HG02943 (cell line): ENCODE measurements around the gene ERP44.
"Not testable (repeated sequence)": the region's sequence is repeated elsewhere in the genome, so short reads cannot be mapped to it uniquely, and the experiment has no call there.

Source experiments
- ATAC-seq: cut with Tn5 transposase; IDR thresholded peaks from one replicate; pipeline ENCODE4 v1.9.1; 2021; ENCODE audit warnings: mild to moderate bottlenecking, low read depth, moderate library complexity; ENCODE audit not compliant: unreplicated experiment

ERP44 gene

DNA sequence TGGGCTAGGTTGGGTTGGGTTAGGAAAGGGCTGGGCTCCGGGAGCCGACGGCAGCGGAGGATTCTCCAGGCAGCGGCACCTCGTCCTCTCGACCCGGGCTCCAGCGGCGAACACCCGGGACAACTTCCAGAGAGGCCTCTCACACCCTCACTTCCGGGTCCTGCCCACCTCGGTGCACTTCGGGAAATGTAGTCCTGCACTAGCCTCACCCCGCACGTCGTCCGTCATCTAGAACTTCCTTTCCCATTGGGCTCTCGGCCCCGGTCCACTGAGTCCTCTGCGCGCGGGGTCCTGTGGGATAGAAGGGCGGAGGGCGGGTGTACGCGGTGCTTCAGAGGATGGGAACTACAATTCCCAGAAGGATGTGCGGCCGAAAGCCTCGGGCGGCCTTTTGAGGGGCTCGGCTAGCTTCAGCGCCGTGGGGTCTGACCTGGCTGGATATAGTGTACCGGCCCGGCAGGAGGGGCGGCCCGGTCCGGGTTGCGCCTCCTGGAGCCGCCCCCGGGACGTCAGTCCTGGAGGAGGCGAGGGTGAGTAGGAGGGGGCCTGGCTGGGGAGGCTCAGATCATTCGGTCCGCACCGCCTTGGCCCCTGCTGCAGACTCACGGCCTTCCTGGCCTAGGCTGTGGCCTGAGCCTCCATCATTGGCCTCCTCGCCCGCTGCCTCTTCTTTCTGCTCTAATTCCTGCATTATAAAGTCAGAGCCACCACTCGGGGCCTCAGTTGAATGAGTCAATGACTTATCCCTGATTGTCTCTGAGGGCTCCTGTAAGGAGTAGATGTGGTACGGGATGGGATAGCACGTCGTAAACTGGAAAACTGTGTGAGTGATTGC lies at the start of gene ERP44, which contains the start of gene INVS:
Gene ERP44 (minus strand): TSS at position 114 of the 835 bp plus-strand sequence. CDS start 160 bp downstream, outside the sequence.
Gene INVS (plus strand): TSS at position 357 of the 835 bp plus-strand sequence. CDS start 5,279 bp downstream, outside the sequence.
- ATAC-seq: peak; percentile 98

GRCh38 chr9:100145976-100146375 lies 47.2 kb upstream of the ERP44 start:
- ATAC-seq: not testable (repeated sequence)

DNA sequence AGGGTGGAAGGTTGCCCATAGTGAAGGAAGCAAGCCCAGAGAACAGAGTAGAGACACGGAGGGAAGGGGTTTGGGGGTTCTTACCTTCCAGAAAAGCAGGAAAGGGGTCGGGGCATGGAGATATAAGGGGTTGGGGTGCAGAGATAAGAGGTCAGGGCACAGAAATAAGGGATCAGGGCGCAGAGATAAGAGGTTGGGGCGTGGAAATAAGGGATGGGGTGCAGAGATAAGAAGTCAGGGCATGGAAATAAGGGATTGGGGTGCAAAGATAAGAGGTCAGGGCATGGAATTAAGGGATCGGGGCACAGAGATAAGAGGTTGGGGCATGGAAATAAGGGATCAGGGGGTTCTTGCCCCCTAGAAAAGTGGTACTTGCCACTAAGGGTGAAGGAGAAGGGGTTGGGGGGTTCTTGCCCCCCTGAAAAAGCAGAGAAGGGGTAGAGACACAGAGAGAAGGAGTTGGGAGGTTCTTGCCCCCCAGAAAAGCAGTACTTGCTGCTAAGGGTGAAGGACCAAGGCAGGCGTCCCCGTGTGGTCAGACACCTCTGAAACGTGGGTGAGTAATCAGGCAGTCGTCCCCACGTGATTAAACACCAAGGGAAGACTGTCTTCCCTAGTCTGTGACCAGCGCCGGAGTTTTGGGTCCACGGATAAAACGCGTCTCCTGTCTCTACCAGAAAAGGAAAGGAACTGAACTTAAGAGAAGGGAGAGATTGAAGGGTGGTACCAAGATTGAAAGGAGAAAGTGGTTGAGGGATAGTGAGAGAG lies 46.6 kb upstream of the ERP44 start:
- ATAC-seq: not testable (repeated sequence)

- ATAC-seq: not testable (repeated sequence)
Measured at GRCh38 chr9:100141862-100142261, 43.1 kb upstream of the ERP44 start.

DNA sequence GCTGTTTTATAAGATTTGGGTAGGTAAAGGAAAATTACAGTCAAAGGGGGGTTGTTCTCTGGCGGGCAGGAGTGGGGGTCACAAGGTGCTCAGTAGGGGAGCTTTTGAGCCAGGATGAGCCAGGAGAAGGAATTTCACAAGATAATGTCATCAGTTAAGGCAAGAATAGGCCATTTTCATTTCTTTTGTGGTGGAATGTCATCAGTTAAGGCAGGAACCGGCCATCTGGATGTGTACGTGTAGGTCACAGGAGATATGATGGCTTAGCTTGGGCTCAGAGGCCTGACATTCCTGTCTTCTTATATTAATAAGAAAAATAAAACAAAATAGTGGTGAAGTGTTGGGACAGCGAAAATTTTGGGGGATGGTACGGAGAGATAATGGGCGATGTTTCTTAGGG lies 41.5 kb upstream of the ERP44 start:
- not testable (repeated sequence) for ATAC-seq

DNA sequence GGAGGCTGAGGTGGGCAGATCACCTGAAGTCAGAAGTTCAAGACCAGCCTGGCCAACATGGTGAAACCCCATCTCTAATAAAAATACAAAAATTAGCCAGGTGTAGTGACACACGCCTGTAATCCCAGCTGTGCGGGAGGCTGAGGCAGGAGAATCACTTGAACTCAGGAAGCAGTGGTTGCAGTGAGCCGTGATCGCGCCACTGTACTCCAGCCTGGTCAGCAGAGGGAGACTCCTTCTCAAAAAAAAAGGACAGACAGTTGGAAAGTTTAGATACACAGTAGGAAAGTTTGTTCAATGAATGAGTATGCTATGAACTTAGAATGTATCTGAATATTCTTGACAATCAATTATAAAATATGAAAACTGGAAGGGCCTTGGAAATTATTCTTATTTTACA lies 38.0 kb upstream of the ERP44 start:
- ATAC-seq: not testable (repeated sequence)

GRCh38 chr9:100134731-100135130 lies 35.9 kb upstream of the ERP44 start:
- no peak for ATAC-seq

- no peak for ATAC-seq
Measured at GRCh38 chr9:100131875-100132430, 33.2 kb upstream of the ERP44 start.

DNA sequence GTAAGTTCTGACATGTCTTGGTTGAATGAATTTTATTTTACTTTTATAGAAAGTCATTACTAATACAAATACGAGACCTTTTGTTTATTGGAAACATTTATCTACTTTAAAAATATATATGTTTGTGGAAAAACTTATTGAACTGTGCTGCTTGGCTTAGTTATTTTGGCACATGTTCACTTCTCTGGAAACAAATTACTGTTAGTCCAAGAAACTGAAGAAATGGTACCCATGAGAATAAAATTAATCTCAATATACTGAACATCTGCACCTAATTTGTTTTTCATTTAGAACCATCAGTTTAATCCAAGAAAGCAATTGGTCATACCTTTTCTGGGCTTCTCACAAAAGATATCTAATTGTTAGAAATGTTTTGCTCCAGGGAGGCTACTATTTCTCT lies 32.4 kb upstream of the ERP44 start:
- no peak for ATAC-seq

DNA sequence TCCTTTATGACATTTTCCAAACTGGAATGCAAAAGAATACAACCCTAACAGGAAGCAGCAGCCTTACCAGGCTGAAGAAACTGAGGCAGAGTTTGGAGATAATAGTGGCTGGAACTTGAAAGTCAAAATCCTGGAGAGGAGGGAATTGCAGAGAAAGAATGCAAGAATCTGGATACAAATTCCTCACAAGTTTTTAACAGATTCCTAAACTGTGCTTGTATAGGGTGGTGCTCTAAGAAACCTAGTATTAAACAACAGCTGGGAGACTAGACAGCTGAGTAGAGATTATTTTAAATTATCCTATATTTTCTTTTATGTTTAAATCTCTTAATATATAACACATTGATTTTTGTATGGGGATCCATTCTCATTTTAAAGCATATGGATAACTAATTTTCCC lies 31.0 kb upstream of the ERP44 start:
- ATAC-seq: no peak

DNA sequence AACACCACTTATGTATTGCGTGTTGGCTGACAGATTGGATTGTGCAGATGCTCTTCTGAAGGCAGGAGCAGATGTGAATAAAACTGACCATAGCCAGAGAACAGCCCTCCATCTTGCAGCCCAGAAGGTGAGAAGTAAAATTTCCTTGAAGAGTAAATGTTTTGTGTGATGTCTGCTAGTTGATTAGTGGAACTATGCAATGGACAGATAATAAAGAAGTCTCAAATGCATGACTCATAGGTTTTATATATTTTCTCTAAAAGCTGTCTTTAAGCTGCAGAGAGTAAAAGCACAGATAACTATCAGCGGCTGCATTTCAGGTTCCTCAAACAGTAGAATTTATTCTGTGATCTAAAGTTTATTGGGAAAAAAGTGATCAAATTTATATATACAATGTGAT lies 27.6 kb upstream of the ERP44 start:
- ATAC-seq: no peak

GRCh38 chr9:100125910-100126309 lies 27.1 kb upstream of the ERP44 start:
- no peak for ATAC-seq

GRCh38 chr9:100125236-100125635 lies 26.4 kb upstream of the ERP44 start:
- no peak for ATAC-seq

DNA sequence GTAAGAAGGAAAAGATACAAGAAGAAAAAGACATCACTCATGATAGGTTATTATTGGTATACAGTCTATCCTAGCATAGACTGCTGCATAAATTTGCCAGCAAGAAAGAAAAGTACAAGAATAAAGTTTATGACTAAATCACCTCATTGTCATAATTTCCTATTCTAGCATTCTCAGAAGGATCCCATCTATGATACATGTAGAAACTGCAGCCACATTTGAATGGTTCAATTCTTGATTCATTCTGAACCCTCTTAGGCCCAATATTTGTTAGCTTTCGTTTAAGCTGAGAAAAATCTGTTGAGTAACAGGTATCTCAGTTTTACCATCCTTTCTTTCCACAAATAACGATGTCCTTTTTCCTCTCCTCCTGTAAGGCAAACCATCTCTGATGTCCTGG lies 21.5 kb upstream of the ERP44 start:
- no peak for ATAC-seq

DNA sequence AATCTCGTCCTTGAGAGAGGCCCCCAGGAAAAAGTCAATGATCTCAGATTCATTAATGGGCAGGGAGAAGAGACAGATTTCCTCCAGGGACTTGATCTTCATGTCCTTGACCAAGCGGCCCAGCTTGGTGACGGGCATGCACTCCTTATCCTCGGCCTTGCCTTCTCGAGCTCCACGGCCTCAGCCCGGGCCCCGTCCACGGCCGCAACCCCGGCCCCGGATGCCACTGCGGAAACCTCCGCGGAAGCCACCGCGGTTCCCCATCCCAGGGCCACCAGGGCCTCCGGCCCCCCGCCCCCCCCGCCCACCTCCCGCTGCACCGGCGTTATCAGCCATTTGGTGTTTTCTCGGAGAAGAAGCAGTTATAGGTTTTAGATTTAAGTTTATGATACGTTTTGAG lies 18.5 kb upstream of the ERP44 start:
- ATAC-seq: no peak

DNA sequence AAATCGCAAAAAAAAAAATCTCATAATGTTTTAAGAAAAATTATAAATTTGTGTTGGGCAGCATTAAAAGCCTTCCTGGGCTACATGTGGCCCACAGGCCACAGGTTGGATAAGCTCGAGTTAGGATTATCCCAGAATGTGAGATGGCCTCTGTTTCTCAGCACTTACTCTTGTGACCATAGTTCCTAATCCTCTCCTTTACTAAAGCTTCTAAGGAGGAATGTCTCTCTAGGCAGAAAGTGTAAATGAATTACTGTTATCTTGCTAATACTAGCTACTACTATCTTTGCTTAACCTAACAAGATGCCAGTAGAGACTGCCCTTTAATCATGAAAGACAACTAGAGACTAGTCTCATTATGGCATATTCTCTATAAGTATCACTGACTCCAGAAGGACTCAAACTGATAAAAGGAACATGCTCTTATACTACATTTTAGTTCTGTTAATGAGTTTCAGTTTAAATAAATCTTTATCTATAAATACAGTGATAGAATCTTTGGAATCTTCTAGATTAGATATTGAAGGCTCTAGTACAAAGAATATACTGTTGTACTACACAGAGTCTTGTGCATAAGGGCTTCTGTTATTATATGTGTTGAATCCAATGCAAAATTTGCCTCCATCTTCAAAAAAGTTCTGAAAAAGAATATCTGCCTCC lies 14.0 kb upstream of the ERP44 start:
- ATAC-seq: no peak

DNA sequence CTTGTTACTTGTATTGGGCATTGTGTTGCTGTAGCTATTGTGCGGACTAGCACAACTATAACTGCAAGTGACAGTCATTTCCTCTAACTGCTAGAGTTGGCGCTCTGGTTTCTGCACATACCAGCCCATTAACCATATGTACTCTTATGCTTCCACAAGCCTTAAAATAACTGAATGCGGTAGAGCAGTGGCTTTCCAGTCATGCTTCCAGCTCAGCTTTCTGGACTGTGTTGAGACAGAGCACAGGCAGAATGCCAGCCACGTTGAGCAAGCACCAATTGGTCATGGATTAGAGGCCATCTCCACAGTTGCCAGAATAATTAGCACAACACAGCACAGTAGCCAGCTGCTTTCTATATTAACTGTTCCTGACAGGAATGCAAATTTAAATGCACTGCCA lies 12.4 kb upstream of the ERP44 start:
- ATAC-seq: no peak

- no peak for ATAC-seq
Measured at GRCh38 chr9:100108559-100108958, 9.8 kb upstream of the ERP44 start.

DNA sequence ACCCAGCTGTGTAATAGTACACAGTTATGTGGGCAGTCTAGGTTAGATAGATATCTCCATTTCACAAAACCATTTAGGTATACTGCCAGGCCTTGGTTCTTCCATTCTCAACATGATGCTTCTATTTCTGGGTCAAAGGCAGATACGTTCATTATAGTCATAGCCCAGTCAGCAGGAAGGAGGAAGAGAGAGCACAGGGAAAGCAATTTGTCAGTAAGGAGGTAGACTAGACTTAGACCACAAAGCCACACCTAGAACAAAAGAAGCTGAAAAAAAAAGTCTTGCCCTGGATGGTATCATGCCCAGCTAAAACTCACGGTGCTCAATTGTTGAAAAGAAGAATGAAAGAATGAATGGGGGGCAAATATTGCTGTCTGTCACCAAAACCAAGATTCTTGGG lies 7.8 kb upstream of the ERP44 start:
- ATAC-seq: no peak

DNA sequence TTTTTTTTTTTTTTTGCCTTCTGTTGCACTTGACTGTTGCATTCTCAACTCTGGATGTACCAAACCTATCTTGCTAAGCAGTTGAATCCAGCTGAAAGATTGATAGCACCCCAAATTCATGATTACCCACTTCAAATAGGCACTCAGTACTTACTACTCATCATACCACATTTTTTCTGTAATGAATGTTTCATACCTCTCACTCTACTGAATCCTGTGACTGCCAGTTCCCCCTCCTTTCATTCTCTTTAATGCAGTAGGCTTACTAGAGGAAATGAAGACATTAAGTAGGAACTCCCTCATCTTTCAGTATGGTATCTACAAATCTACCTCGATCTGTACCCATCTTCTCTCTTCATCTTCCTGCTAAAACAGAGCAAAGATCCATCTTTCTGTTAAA lies 7.1 kb upstream of the ERP44 start:
- ATAC-seq: no peak

GRCh38 chr9:100104314-100104713 lies 5.5 kb upstream of the ERP44 start:
- ATAC-seq: no peak
